Body of pancreas (tissue), 4 donors: ENCODE data around the gene ZDHHC22.

Source experiments
- POLR2A ChIP-seq, 3 donors: fragments of 450-650 bp; IDR thresholded peaks; one replicate each; pipeline ENCODE4 v1.6.1; 2016; ENCODE audit warnings: antibody characterized with exemption in 3 of 3, mild to moderate bottlenecking in 2 of 3
- TF ChIP-seq, protein P1 (sequence below), 7 experiments: fragments of 450-650 bp in 4 of 7; fragments of 200-600 bp in 3 of 7; sonication (generic) in 3 of 7; IDR thresholded peaks; one replicate each; pipeline ENCODE4 v1.5.1; 2016 to 2019; ENCODE audit warnings: antibody characterized with exemption in 7 of 7

- TF ChIP-seq, protein P1, sequence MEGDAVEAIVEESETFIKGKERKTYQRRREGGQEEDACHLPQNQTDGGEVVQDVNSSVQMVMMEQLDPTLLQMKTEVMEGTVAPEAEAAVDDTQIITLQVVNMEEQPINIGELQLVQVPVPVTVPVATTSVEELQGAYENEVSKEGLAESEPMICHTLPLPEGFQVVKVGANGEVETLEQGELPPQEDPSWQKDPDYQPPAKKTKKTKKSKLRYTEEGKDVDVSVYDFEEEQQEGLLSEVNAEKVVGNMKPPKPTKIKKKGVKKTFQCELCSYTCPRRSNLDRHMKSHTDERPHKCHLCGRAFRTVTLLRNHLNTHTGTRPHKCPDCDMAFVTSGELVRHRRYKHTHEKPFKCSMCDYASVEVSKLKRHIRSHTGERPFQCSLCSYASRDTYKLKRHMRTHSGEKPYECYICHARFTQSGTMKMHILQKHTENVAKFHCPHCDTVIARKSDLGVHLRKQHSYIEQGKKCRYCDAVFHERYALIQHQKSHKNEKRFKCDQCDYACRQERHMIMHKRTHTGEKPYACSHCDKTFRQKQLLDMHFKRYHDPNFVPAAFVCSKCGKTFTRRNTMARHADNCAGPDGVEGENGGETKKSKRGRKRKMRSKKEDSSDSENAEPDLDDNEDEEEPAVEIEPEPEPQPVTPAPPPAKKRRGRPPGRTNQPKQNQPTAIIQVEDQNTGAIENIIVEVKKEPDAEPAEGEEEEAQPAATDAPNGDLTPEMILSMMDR (IDR thresholded peaks at IDR 0.05) = no peak
- TF ChIP-seq POLR2A (IDR thresholded peaks at IDR 0.05) = no peak
Observed at GRCh38 chr14:77086951-77087350, 54.6 kb downstream of the ZDHHC22 start.
